ENCODE measurements around the gene GNB1L. TPM values are rescaled to one million over a fixed set of nuclear protein-coding genes. Genes with fewer than 3 reads are reported as not detected.

Gene GNB1L
- 11.5 and 23.3 TPM in 2 replicates for total RNA-seq

GRCh38 chr22:19854778-19855503 lies at the start of gene GNB1L, which contains the start of gene RTL10:
TSS of gene GNB1L (minus strand) at chr22:19854874. CDS start at chr22:19821355, 33,519 bp downstream.
TSS of gene RTL10 (minus strand) at chr22:19854874. CDS start at chr22:19852261, 2,613 bp downstream.
- no peak for TF ChIP-seq CTCF (conservative IDR thresholded peaks at IDR 0.05; ENCODE audit: low read depth, low read length)
- peak; percentile 49 for DNase-seq (ENCODE audit: low read depth)

GRCh38 chr22:19904174-19904856 lies 49.6 kb upstream of the GNB1L start:
- no peak overlapping the region for H3K4me3 ChIP-seq (ENCODE audit: low read depth, low read length)
- no peak for TF ChIP-seq CTCF (conservative IDR thresholded peaks at IDR 0.05; ENCODE audit: low read depth, low read length)
- no peak for DNase-seq (ENCODE audit: low read depth)

More at GRCh38 chr22:19854778-19855503, at the start of gene GNB1L, which contains the start of gene RTL10:
- H3K4me3 ChIP-seq (ENCODE audit: low read depth, low read length) = peak within 1 kb of the TSS; percentile 94

GRCh38 chr22:19903513-19903912 lies 48.8 kb upstream of the GNB1L start:
- DNase-seq (ENCODE audit: low read depth) = no peak
- TF ChIP-seq CTCF (conservative IDR thresholded peaks at IDR 0.05; ENCODE audit: low read depth, low read length) = no peak
- H3K4me3 ChIP-seq (ENCODE audit: low read depth, low read length) = no peak overlapping the region

GRCh38 chr22:19903031-19903430 lies 48.4 kb upstream of the GNB1L start:
- DNase-seq (ENCODE audit: low read depth) = no peak
- no peak overlapping the region for H3K4me3 ChIP-seq (ENCODE audit: low read depth, low read length)
- no peak for TF ChIP-seq CTCF (conservative IDR thresholded peaks at IDR 0.05; ENCODE audit: low read depth, low read length)

GRCh38 chr22:19902245-19902715 lies 47.6 kb upstream of the GNB1L start:
- TF ChIP-seq CTCF (conservative IDR thresholded peaks at IDR 0.05; ENCODE audit: low read depth, low read length) = no peak
- H3K4me3 ChIP-seq (ENCODE audit: low read depth, low read length) = no peak overlapping the region
- no peak for DNase-seq (ENCODE audit: low read depth)

GRCh38 chr22:19901577-19902244 lies 47.0 kb upstream of the GNB1L start:
- no peak for DNase-seq (ENCODE audit: low read depth)
- TF ChIP-seq CTCF (conservative IDR thresholded peaks at IDR 0.05; ENCODE audit: low read depth, low read length) = no peak
- no peak overlapping the region for H3K4me3 ChIP-seq (ENCODE audit: low read depth, low read length)
